Brain microvascular endothelial cell (primary cell): ENCODE data around the gene MAPK9.
A peak's percentile ranks its signal among the peaks of the same experiment; 100 is the strongest.
"Not testable (repeated sequence)": the region's sequence is repeated elsewhere in the genome, so short reads cannot be mapped to it uniquely, and the experiment has no call there.

Experiments used
- DNase-seq: peaks from one replicate; pipeline ENCODE4 v3.0.0-alpha.2; 2020
- H3K27ac ChIP-seq: fragments of 250-450 bp; sonication (Bioruptor Pico); 2 replicates; pipeline ENCODE4 v1.5.1; 2020; ENCODE audit warnings: mild to moderate bottlenecking, moderate library complexity
- H3K27me3 ChIP-seq: fragments of 250-450 bp; sonication (Bioruptor Pico); replicated peaks from 2 replicates; pipeline ENCODE4 v1.5.1; 2020; ENCODE audit warnings: mild to moderate bottlenecking
- H3K36me3 ChIP-seq: fragments of 250-450 bp; sonication (Bioruptor Pico); replicated peaks from 2 replicates; pipeline ENCODE4 v1.5.1; 2020; ENCODE audit warnings: mild to moderate bottlenecking
- H3K4me3 ChIP-seq: 2 replicates; pipeline ENCODE4 v1.5.1; 2011; ENCODE audit warnings: low read depth, mild to moderate bottlenecking, control low read depth, low read length, moderate library complexity
- CTCF ChIP-seq: IDR thresholded peaks from 2 replicates; pipeline ENCODE4 v1.5.1; 2011; ENCODE audit warnings: low read depth, mild to moderate bottlenecking, moderate library complexity, low read length, control low read depth, inconsistent platforms; ENCODE audit errors: missing control alignments
- in situ Hi-C: cut with HindIII; loops from 2 replicates; pipeline ENCODE4 v1.10.0; 2017; ENCODE audit warnings: low sequenced_read_pairs, low pct_ligation_motif_present

MAPK9 gene

GRCh38 chr5:180212363-180213255 lies 79.3 kb downstream of the MAPK9 start:
- TF ChIP-seq CTCF, result no peak
- H3K36me3 ChIP-seq, result no peaks in the 10 kb centered on the region
- DNase-seq, result no peak
- H3K27ac ChIP-seq, result no peak overlapping the region
- in situ Hi-C loops, result no loop called here
- peaks cover 10% of the 10 kb centered on the region for H3K27me3 ChIP-seq
- H3K4me3 ChIP-seq, result no peak overlapping the region

GRCh38 chr5:180211761-180212035 lies 80.2 kb downstream of the MAPK9 start:
- in situ Hi-C loops, result no loop called here
- H3K27me3 ChIP-seq, result peaks cover 11% of the 10 kb centered on the region
- no peak for DNase-seq
- no peak overlapping the region for H3K4me3 ChIP-seq
- H3K27ac ChIP-seq, result no peak overlapping the region
- H3K36me3 ChIP-seq, result no peaks in the 10 kb centered on the region
- TF ChIP-seq CTCF, result no peak

- Histone ChIP-seq H3K4me3 (no peak overlapping the region), H3K27me3 (peaks cover 11% of the 10 kb centered on the region), H3K27ac (no peak overlapping the region), H3K36me3 (no peaks in the 10 kb centered on the region)
- TF ChIP-seq CTCF, result no peak
- in situ Hi-C loops, result no loop called here
- DNase-seq, result no peak
Observed at GRCh38 chr5:180210961-180211760, 80.7 kb downstream of the MAPK9 start.

GRCh38 chr5:180210077-180210476 lies 81.8 kb downstream of the MAPK9 start:
- in situ Hi-C loops, H3K36me3 ChIP-seq, H3K27ac ChIP-seq, DNase-seq, H3K4me3 ChIP-seq: not testable (repeated sequence)
- H3K27me3 ChIP-seq, result peaks cover 11% of the 10 kb centered on the region

GRCh38 chr5:180209137-180209581 lies 82.7 kb downstream of the MAPK9 start, which contains the start of gene RASGEF1C:
Gene RASGEF1C (minus strand): TSS chr5:180209211. CDS start chr5:180138052, 71,159 bp downstream.
- in situ Hi-C loops, result no loop called here
- Histone ChIP-seq H3K36me3 (no peaks in the 10 kb centered on the region), H3K27me3 (peaks cover 11% of the 10 kb centered on the region), H3K27ac (no peak within 1 kb of the TSS), H3K4me3 (peak within 1 kb of the TSS; percentile 37)
- no peak for DNase-seq
- TF ChIP-seq CTCF, result peak; percentile 43

GRCh38 chr5:180208435-180209081 lies 83.3 kb downstream of the MAPK9 start:
- in situ Hi-C loops, result no loop called here
- no peak for DNase-seq
- Histone ChIP-seq H3K4me3 (peak overlapping the region; percentile 37), H3K27me3 (peaks cover 11% of the 10 kb centered on the region), H3K27ac (no peak overlapping the region), H3K36me3 (no peaks in the 10 kb centered on the region)
- TF ChIP-seq CTCF, result peak; percentile 47
